Caco-2 (cell line): ENCODE results near the gene OSBPL2. TPM values are rescaled to one million over a fixed set of nuclear protein-coding genes. Genes with fewer than 3 reads are reported as not detected.

Source experiments
- BruUV-seq: library from RNA; stranded (reverse); fragments of 400-500 nt; replicated peaks from 2 replicates; lab custom pipeline; 2021; lab: Mats Ljungman, UMichigan
- CTCF ChIA-PET: fragments of 300-600 bp; sonication (Branson Sonifier 250); formaldehyde crosslinking; loops from one replicate; lab custom pipeline; 2022; ENCODE audit warnings: antibody characterized with exemption; lab: Charles Lee
- POLR2A ChIA-PET: fragments of 300-600 bp; sonication (Branson Sonifier 250); formaldehyde crosslinking; loops from one replicate; lab custom pipeline; 2022; ENCODE audit warnings: antibody characterized with exemption; lab: Charles Lee
- DNase-seq, 2 experiments: peaks; one replicate each; pipeline versions ENCODE4 v3.0.0 to v3.0.0-alpha.2; 2020 to 2022
- H3K27me3 ChIP-seq: replicated peaks from 2 replicates; pipeline ENCODE4 v1.6.0; 2011; ENCODE audit warnings: low read length; ENCODE audit not compliant: control insufficient read depth, insufficient read depth
- H3K36me3 ChIP-seq: 2 replicates; pipeline ENCODE4 v1.5.1; 2011; ENCODE audit warnings: low read length; ENCODE audit not compliant: control insufficient read depth, insufficient read depth
- H3K4me1 ChIP-seq: fragments of 250-450 bp; sonication (Bioruptor Pico); 2 replicates; pipeline ENCODE4 v1.5.1; 2020; ENCODE audit warnings: mild to moderate bottlenecking
- H3K4me3 ChIP-seq: 2 replicates; pipeline ENCODE4 v1.5.1; 2011; ENCODE audit warnings: low read depth, mild to moderate bottlenecking, control low read depth, low read length
- H3K9me3 ChIP-seq: fragments of 250-450 bp; sonication (Bioruptor Pico); 2 replicates; pipeline ENCODE4 v1.5.1; 2020; ENCODE audit warnings: mild to moderate bottlenecking, moderate library complexity
- H3K27ac Mint-ChIP-seq: one replicate; pipeline ENCODE4 v1.8.0; 2022; ENCODE audit warnings: mixed read lengths; ENCODE audit not compliant: unreplicated experiment
- H3K27me3 Mint-ChIP-seq: one replicate; pipeline ENCODE4 v1.8.0; 2022; ENCODE audit warnings: mixed read lengths; ENCODE audit not compliant: insufficient read depth, unreplicated experiment
- H3K36me3 Mint-ChIP-seq: one replicate; pipeline ENCODE4 v1.8.0; 2022; ENCODE audit warnings: mild to moderate bottlenecking, mixed read lengths; ENCODE audit not compliant: insufficient read depth, unreplicated experiment
- H3K4me1 Mint-ChIP-seq: one replicate; pipeline ENCODE4 v1.8.0; 2022; ENCODE audit warnings: low read depth, mixed read lengths; ENCODE audit not compliant: unreplicated experiment
- H3K4me3 Mint-ChIP-seq: one replicate; pipeline ENCODE4 v1.8.0; 2022; ENCODE audit warnings: mild to moderate bottlenecking, moderate library complexity, mixed read lengths; ENCODE audit not compliant: unreplicated experiment
- H3K9me3 Mint-ChIP-seq: one replicate; pipeline ENCODE4 v1.8.0; 2022; ENCODE audit warnings: mixed read lengths; ENCODE audit not compliant: unreplicated experiment
- CTCF ChIP-seq, 2 experiments: fragments of 200-600 bp in 1 of 2; IDR thresholded peaks; 1 replicate in 1 of 2; 2 replicates in 1 of 2; pipeline versions ENCODE4 v1.5.1 to v1.8.0; 2011 to 2022; ENCODE audit warnings: antibody characterized with exemption in 1 of 2, control low read depth in 1 of 2, inconsistent platforms in 1 of 2, low read depth in 1 of 2, low read length in 1 of 2, mild to moderate bottlenecking in 1 of 2, moderate library complexity in 1 of 2; ENCODE audit not compliant: insufficient read depth in 1 of 2, severe bottlenecking in 1 of 2, unreplicated experiment in 1 of 2
- intact Hi-C: fragments of 100-400 bp; cut with micrococcal nuclease; formaldehyde crosslinking; loops from one replicate; pipeline ENCODE4 v1.10.0; 2022; ENCODE audit not compliant: unreplicated experiment
- total RNA-seq: library from RNA; stranded (reverse); gene quantifications from 2 replicates; pipeline ENCODE4 v1.2.3, GENCODE V29; 2022

Gene OSBPL2
- total RNA-seq, 1 experiment from 2014 or later = 132 TPM

- Mint-ChIP-seq H3K4me1 (peaks cover 30% of the 10 kb centered on the region), H3K4me3 (peak overlapping the region; percentile 89), H3K36me3 (peaks cover 94% of the 10 kb centered on the region), H3K27ac (peak overlapping the region; percentile 97), H3K9me3 (no peaks in the 10 kb centered on the region), H3K27me3 (no peaks in the 10 kb centered on the region)
- Histone ChIP-seq H3K27me3 (no peaks in the 10 kb centered on the region), H3K4me3 (peak overlapping the region; percentile 95), H3K9me3 (no peaks in the 10 kb centered on the region), H3K36me3 (peaks cover 19% of the 10 kb centered on the region), H3K4me1 (peaks cover 20% of the 10 kb centered on the region)
- ChIA-PET CTCF (interaction anchor here (0.6 to 1.3 kb wide), 38 partner anchors 10 to 1897 kb away, joined by 3 to 82 read pairs (median 5); partner anchors contain the start of genes LAMA5, OSBPL2 and RPS21), POLR2A (interaction anchor here (0.5 to 1.0 kb wide), 14 partner anchors 17 to 560 kb away, joined by 3 to 14 read pairs (median 6); partner anchors contain the start of genes RPS21 and TCFL5)
- no TSS peak for BruUV-seq
- TF ChIP-seq CTCF (IDR thresholded peaks at IDR 0.05; ENCODE audit: insufficient read depth in 1 of 2, low read depth in 1 of 2, low read length in 1 of 2, severe bottlenecking in 1 of 2, unreplicated experiment in 1 of 2) = peak; percentile 99 to 100
- intact Hi-C loops = loop anchor here (1.0 to 10.0 kb wide), 10 partner anchors 19 to 1341 kb away; partner anchors contain the start of genes MRGBP and OSBPL2
- peak; percentile 100 for DNase-seq
Observed at GRCh38 chr20:62301773-62302340, 63.5 kb downstream of the OSBPL2 start.

GRCh38 chr20:62302341-62303061 is 64.2 kb downstream of the OSBPL2 start, which contains the start of gene ADRM1:
TSS of gene ADRM1 (plus strand) at chr20:62302997. CDS start at chr20:62303569, 572 bp downstream.
- no TSS peak for BruUV-seq
- Histone ChIP-seq H3K4me1 (peaks cover 20% of the 10 kb centered on the region), H3K27me3 (no peaks in the 10 kb centered on the region), H3K36me3 (peaks cover 22% of the 10 kb centered on the region), H3K9me3 (no peaks in the 10 kb centered on the region), H3K4me3 (peak within 1 kb of the TSS; percentile 98)
- Mint-ChIP-seq H3K27me3 (no peaks in the 10 kb centered on the region), H3K36me3 (peaks cover 96% of the 10 kb centered on the region), H3K4me1 (peaks cover 30% of the 10 kb centered on the region), H3K27ac (peak within 1 kb of the TSS; percentile 97), H3K9me3 (no peaks in the 10 kb centered on the region), H3K4me3 (peak within 1 kb of the TSS; percentile 89)
- ChIA-PET CTCF (interaction anchor here (0.6 to 1.6 kb wide), 41 partner anchors 10 to 1896 kb away, joined by 3 to 82 read pairs (median 5); partner anchors contain the start of genes LAMA5, OSBPL2 and RPS21), POLR2A (interaction anchor here (0.5 to 1.0 kb wide), 15 partner anchors 16 to 559 kb away, joined by 3 to 14 read pairs (median 6); partner anchors contain the start of genes LSM14B, RPS21 and TCFL5)
- DNase-seq = peak; percentile 99 to 100
- intact Hi-C loops = loop anchor here (1.0 to 10.0 kb wide), 10 partner anchors 18 to 1340 kb away; partner anchors contain the start of genes MRGBP and OSBPL2
- TF ChIP-seq CTCF (IDR thresholded peaks at IDR 0.05; ENCODE audit: insufficient read depth in 1 of 2, low read depth in 1 of 2, low read length in 1 of 2, severe bottlenecking in 1 of 2, unreplicated experiment in 1 of 2) = peak; percentile 100

GRCh38 chr20:62303062-62303339 is 64.7 kb downstream of the OSBPL2 start:
- Mint-ChIP-seq H3K27ac (peak overlapping the region; percentile 97), H3K9me3 (no peaks in the 10 kb centered on the region), H3K4me3 (peak overlapping the region; percentile 89), H3K4me1 (peaks cover 30% of the 10 kb centered on the region), H3K27me3 (no peaks in the 10 kb centered on the region), H3K36me3 (peaks cover 98% of the 10 kb centered on the region)
- Histone ChIP-seq H3K4me1 (peaks cover 20% of the 10 kb centered on the region), H3K36me3 (peaks cover 27% of the 10 kb centered on the region), H3K27me3 (no peaks in the 10 kb centered on the region), H3K4me3 (peak overlapping the region; percentile 98), H3K9me3 (no peaks in the 10 kb centered on the region)
- intact Hi-C loops = loop anchor here (2.0 to 10.0 kb wide), 4 partner anchors 18 to 1340 kb away; partner anchors contain the start of gene MRGBP
- no TSS peak for BruUV-seq
- DNase-seq = no peak
- CTCF ChIA-PET = interaction anchor here (1.0 to 1.6 kb wide), 5 partner anchors 41 to 102 kb away, joined by 3 to 21 read pairs (median 11); no protein-coding TSS in a partner anchor
- no peak for TF ChIP-seq CTCF (IDR thresholded peaks at IDR 0.05; ENCODE audit: insufficient read depth in 1 of 2, low read depth in 1 of 2, low read length in 1 of 2, severe bottlenecking in 1 of 2, unreplicated experiment in 1 of 2)
- POLR2A ChIA-PET = interaction anchor here (0.6 to 1.4 kb wide), 4 partner anchors 63 to 181 kb away, joined by 3 to 5 read pairs (median 4); partner anchors contain the start of gene LSM14B
